B cell (primary cell): ENCODE results near the gene FAM219A. TPM values are rescaled to one million over a fixed set of nuclear protein-coding genes. Genes with fewer than 3 reads are reported as not detected.
"Not testable (repeated sequence)": the region's sequence is repeated elsewhere in the genome, so short reads cannot be mapped to it uniquely, and the experiment has no call there.

Experiments used
- ATAC-seq: fragments of 200-7000 bp; cut with Tn5 transposase; one replicate; pipeline ENCODE4 v1.10.0; 2021; ENCODE audit warnings: low read depth, mild to moderate bottlenecking, moderate number of reproducible peaks, moderate library complexity
- CTCF ChIA-PET: fragments of 350-600 bp; sonication (Branson Sonifier 250); formaldehyde crosslinking; loops from one replicate; lab custom pipeline; 2021; ENCODE audit warnings: antibody characterized with exemption, inconsistent platforms; lab: Charles Lee
- POLR2A ChIA-PET: fragments of 350-600 bp; sonication (Branson Sonifier 250); formaldehyde crosslinking; loops from one replicate; lab custom pipeline; 2021; ENCODE audit warnings: antibody characterized with exemption; lab: Charles Lee
- DNase-seq: peaks from one replicate; pipeline ENCODE4 v3.0.0; 2013
- H2AFZ ChIP-seq: 2 replicates; pipeline ENCODE4 v1.6.1; 2012; ENCODE audit warnings: mild to moderate bottlenecking, low read depth, low read length; ENCODE audit not compliant: insufficient read depth, poor library complexity, severe bottlenecking
- H3K27ac ChIP-seq, 2 donors: 1 replicate in 1 of 2; 2 replicates in 1 of 2; pipeline ENCODE4 v1.5.1; 2012 to 2013; ENCODE audit warnings: low read length in 2 of 2, mild to moderate bottlenecking in 2 of 2, moderate library complexity in 1 of 2
- H3K27me3 ChIP-seq, 4 experiments: fragments of 200-600 bp in 1 of 4; sonication (generic) in 1 of 4; replicated peaks in 1 of 4; 1 replicate in 2 of 4; 2 replicates in 2 of 4; pipeline versions ENCODE4 v1.6.1 to v1.7.0; 2013 to 2016; ENCODE audit warnings: low read length in 3 of 4, mild to moderate bottlenecking in 2 of 4, mixed read lengths in 1 of 4, moderate library complexity in 1 of 4; ENCODE audit not compliant: insufficient read depth in 4 of 4, control insufficient read depth in 3 of 4; ENCODE audit errors: control extremely low read depth in 1 of 4
- H3K36me3 ChIP-seq, 2 experiments: replicated peaks in 1 of 2; 1 replicate in 1 of 2; 2 replicates in 1 of 2; pipeline versions ENCODE4 v1.6.1 to v1.7.1; 2013; ENCODE audit warnings: low read length in 1 of 2; ENCODE audit not compliant: insufficient read depth in 2 of 2, control insufficient read depth in 1 of 2; ENCODE audit errors: control extremely low read depth in 1 of 2, extremely low read depth in 1 of 2
- H3K4me1 ChIP-seq, 2 donors: fragments of 200-600 bp in 1 of 2; sonication (generic) in 1 of 2; 1 replicate in 1 of 2; 2 replicates in 1 of 2; pipeline versions ENCODE4 v1.5.1 to v1.6.1; 2013 to 2017; ENCODE audit warnings: low read length in 2 of 2; ENCODE audit not compliant: control insufficient read depth in 2 of 2, insufficient read depth in 2 of 2
- H3K4me2 ChIP-seq: replicated peaks from 2 replicates; pipeline ENCODE3; 2012; ENCODE audit warnings: mild to moderate bottlenecking, low read depth, low read length; ENCODE audit not compliant: poor library complexity, severe bottlenecking
- H3K4me3 ChIP-seq, 5 experiments: fragments of 200-600 bp in 1 of 5; sonication (generic) in 1 of 5; 1 replicate in 3 of 5; 2 replicates in 2 of 5; pipeline versions ENCODE4 v1.5.1 to v1.7.0; 2011 to 2016; ENCODE audit warnings: low read length in 4 of 5, mild to moderate bottlenecking in 4 of 5, low read depth in 2 of 5, control low read depth in 1 of 5, moderate library complexity in 1 of 5; ENCODE audit not compliant: insufficient read depth in 1 of 5; ENCODE audit errors: control extremely low read depth in 1 of 5, extremely low read depth in 1 of 5
- H3K79me2 ChIP-seq: fragments of 200-600 bp; sonication (generic); one replicate; pipeline ENCODE4 v1.6.0; 2016; ENCODE audit warnings: low read length; ENCODE audit not compliant: control insufficient read depth, insufficient read depth
- H3K9ac ChIP-seq: fragments of 200-600 bp; sonication (generic); 2 replicates; pipeline ENCODE4 v1.6.1; 2017; ENCODE audit warnings: mild to moderate bottlenecking, low read length, moderate library complexity
- H3K9me3 ChIP-seq, 3 donors: one replicate each; pipeline versions ENCODE4 v1.6.1 to v1.7.1; 2013; ENCODE audit warnings: low read length in 2 of 3; ENCODE audit not compliant: control insufficient read depth in 2 of 3, insufficient read depth in 1 of 3; ENCODE audit errors: control extremely low read depth in 1 of 3
- H4K20me1 ChIP-seq: 2 replicates; pipeline ENCODE4 v1.6.0; 2012; ENCODE audit warnings: mild to moderate bottlenecking, low read length; ENCODE audit not compliant: insufficient read depth, control insufficient read depth, poor library complexity, severe bottlenecking
- H3K27ac Mint-ChIP-seq: one replicate; pipeline ENCODE4 v1.8.0; 2021; ENCODE audit warnings: mixed read lengths
- H3K27me3 Mint-ChIP-seq: one replicate; pipeline ENCODE4 v1.8.0; 2021; ENCODE audit warnings: mixed read lengths
- H3K4me1 Mint-ChIP-seq: one replicate; pipeline ENCODE4 v1.8.0; 2021; ENCODE audit warnings: mixed read lengths
- H3K4me3 Mint-ChIP-seq: one replicate; pipeline ENCODE4 v1.8.0; 2021; ENCODE audit warnings: mixed read lengths
- H3K9me3 Mint-ChIP-seq: one replicate; pipeline ENCODE4 v1.8.0; 2022; ENCODE audit warnings: mixed read lengths; ENCODE audit not compliant: insufficient read depth
- CTCF ChIP-seq: fragments of 200-600 bp; IDR thresholded peaks from one replicate; pipeline ENCODE4 v1.8.0; 2022; ENCODE audit warnings: antibody characterized with exemption, mild to moderate bottlenecking
- EZH2 ChIP-seq: IDR thresholded peaks from 2 replicates; pipeline ENCODE4 v1.6.1; 2012; ENCODE audit warnings: borderline replicate concordance, low read depth, mild to moderate bottlenecking, moderate library complexity, low read length; ENCODE audit not compliant: insufficient read depth, poor library complexity, severe bottlenecking
- WGBS: methylation state at CpG from one replicate; pipeline ENCODE4 v1.1.5; 2013; ENCODE audit warnings: missing lambda C conversion rate; ENCODE audit not compliant: insufficient coverage; 5-methylcytosine and 5-hydroxymethylcytosine counted together
- intact Hi-C: fragments of 100-400 bp; cut with micrococcal nuclease; formaldehyde crosslinking; loops from one replicate; pipeline ENCODE4 v1.10.0; 2022
- polyA plus RNA-seq: library from polyadenylated mRNA; depleted of rRNA; stranded (reverse); fragments of >200 nt; gene quantifications from 2 replicates; pipeline ENCODE4 v1.2.3, GENCODE V29; 2012
- total RNA-seq, 2 donors: library from RNA; stranded (reverse); fragments of 120-200 nt in 1 of 2; gene quantifications; 1 replicate in 1 of 2; 2 replicates in 1 of 2; pipeline versions ENCODE4 v1.2.3 to v1.2.4, GENCODE V29; 2013 to 2022

Gene FAM219A
- total and polyA plus RNA-seq, 2 donors (not counting 1 experiment from before 2014, with no cell fraction given), result 12.9 to 17.3 TPM

DNA sequence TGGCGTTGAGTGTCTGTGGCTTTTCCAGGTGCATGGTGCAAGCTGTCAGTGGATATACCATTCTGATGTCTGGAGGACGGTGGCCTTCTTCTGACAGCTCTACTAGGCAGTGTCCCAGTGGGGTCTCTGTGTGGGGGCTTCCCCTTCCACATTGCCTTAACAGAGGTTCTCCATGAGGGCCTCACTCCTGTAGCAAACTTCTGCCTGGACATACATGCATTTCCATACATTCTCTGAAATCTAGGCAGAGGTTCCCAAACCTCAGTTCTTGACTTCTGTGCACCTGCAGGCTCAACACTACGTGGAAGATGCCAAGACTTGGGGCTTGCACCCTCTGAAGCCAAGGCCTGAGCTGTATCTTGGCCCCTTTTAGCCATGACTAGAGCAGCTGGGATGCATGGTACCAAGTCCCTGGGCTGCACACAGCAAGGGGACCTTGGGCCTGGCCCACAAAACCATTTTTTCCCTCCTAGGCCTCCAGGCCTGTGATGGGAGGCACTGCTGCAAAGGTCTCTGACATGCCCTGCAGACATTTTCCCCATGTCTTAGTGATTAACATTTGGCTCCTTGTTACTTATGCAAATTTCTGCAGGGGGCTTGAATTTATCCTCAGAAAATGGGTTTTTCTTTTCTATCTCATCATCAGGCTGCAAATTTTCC is 90.5 kb downstream of the FAM219A start:
- H2AFZ ChIP-seq, H3K27ac Mint-ChIP-seq, H3K27me3 ChIP-seq, H3K4me2 ChIP-seq, H3K4me1 Mint-ChIP-seq, DNase-seq, H3K9ac ChIP-seq, intact Hi-C loops, H3K79me2 ChIP-seq, CTCF ChIA-PET, H3K36me3 ChIP-seq, H3K27me3 Mint-ChIP-seq, H3K4me1 ChIP-seq, H3K27ac ChIP-seq, H3K9me3 Mint-ChIP-seq, ATAC-seq, H3K4me3 Mint-ChIP-seq, POLR2A ChIA-PET, H4K20me1 ChIP-seq, H3K4me3 ChIP-seq: not testable (repeated sequence)
- peaks cover 0 to 29% (median 0%) of the 10 kb centered on the region in 3 donors for H3K9me3 ChIP-seq
- WGBS, result 86% methylated on average over 2 of the region's 3 CpGs

DNA sequence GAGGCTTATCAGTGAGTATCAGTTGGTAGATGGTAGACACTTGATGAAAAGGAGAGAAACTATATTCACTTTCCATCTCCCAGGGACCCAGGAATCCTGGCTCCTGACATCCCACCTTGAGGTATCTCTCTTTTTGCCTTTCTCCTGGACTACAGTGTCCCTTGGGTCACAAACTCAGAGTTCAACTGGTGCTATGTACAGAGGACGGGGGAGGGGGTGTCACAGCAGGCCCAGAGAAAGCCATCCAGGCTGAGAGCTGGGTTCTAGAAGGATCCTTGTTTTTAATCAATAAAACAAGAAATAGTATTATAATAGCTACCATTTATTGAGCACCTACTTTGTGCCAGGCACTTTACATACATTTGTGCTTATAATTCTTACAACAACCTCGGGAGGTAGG is 92.0 kb downstream of the FAM219A start:
- no peak overlapping the region for H3K27ac Mint-ChIP-seq
- H3K27me3 Mint-ChIP-seq, result no peaks in the 10 kb centered on the region
- ChIA-PET POLR2A (no interaction called here), CTCF (no interaction called here)
- no peaks in the 10 kb centered on the region for H3K36me3 ChIP-seq
- no peaks in the 10 kb centered on the region for H3K79me2 ChIP-seq
- no CpG with 5 or more reads among the region's 2 CpGs for WGBS
- ATAC-seq, result no peak
- H3K9ac ChIP-seq, result no peak overlapping the region
- H4K20me1 ChIP-seq, result no peaks in the 10 kb centered on the region
- no peaks in the 10 kb centered on the region for H3K4me1 ChIP-seq
- peaks cover 0 to 14% (median 0%) of the 10 kb centered on the region in 3 donors for H3K9me3 ChIP-seq
- H3K4me1 Mint-ChIP-seq, result peaks cover 2% of the 10 kb centered on the region
- no peak overlapping the region for H2AFZ ChIP-seq
- DNase-seq, result no peak
- no peak overlapping the region for H3K4me3 Mint-ChIP-seq
- no peaks in the 10 kb centered on the region for H3K27me3 ChIP-seq
- no peak for TF ChIP-seq CTCF
- TF ChIP-seq EZH2, result no peak
- H3K4me2 ChIP-seq, result no peak overlapping the region
- intact Hi-C loops, result no loop called here
- H3K27ac ChIP-seq, result no peak overlapping the region
- no peaks in the 10 kb centered on the region for H3K9me3 Mint-ChIP-seq
- no peak overlapping the region for H3K4me3 ChIP-seq
